ENCODE results near the gene RAB7B. TPM values are rescaled to one million over a fixed set of nuclear protein-coding genes. Genes with fewer than 3 reads are reported as not detected.
A peak's percentile ranks its signal among the peaks of the same experiment; 100 is the strongest.

Gene RAB7B
- total RNA-seq, 1 donor from 2014 or later: 0.13 TPM

DNA sequence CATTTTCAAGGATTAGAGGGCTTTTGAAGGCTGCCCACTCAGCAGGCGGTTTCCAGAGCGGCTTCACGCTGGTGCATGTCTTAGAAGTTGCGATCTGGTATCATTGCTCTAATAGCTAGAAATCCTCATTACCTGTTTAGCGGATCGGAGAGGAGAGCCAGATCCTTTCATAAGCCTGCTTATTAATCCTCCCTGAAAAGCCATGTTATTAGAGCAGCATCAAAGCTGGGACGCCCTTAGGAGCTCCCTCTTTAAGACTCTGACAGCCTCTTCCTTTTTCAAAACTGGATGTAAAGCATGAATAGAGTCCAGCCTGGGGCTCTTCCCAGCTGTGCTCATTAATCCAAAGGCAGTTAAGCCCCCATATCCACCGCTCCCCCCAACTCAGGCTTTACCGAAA is 34.4 kb upstream of the RAB7B start:
- H3K27me3 ChIP-seq (ENCODE audit: control insufficient read depth, insufficient read depth, low read length): peaks cover 2% of the 10 kb centered on the region
- DNase-seq (ENCODE audit: low read depth): no peak
- no peaks in the 10 kb centered on the region for H3K36me3 ChIP-seq (ENCODE audit: control insufficient read depth, insufficient read depth, low read length)
- TF ChIP-seq, protein P1, sequence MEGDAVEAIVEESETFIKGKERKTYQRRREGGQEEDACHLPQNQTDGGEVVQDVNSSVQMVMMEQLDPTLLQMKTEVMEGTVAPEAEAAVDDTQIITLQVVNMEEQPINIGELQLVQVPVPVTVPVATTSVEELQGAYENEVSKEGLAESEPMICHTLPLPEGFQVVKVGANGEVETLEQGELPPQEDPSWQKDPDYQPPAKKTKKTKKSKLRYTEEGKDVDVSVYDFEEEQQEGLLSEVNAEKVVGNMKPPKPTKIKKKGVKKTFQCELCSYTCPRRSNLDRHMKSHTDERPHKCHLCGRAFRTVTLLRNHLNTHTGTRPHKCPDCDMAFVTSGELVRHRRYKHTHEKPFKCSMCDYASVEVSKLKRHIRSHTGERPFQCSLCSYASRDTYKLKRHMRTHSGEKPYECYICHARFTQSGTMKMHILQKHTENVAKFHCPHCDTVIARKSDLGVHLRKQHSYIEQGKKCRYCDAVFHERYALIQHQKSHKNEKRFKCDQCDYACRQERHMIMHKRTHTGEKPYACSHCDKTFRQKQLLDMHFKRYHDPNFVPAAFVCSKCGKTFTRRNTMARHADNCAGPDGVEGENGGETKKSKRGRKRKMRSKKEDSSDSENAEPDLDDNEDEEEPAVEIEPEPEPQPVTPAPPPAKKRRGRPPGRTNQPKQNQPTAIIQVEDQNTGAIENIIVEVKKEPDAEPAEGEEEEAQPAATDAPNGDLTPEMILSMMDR (IDR thresholded peaks at IDR 0.05; ENCODE audit: insufficient read depth, low read length, poor library complexity, severe bottlenecking): no peak
- H3K4me3 ChIP-seq (ENCODE audit: low read depth, low read length): no peak overlapping the region

DNA sequence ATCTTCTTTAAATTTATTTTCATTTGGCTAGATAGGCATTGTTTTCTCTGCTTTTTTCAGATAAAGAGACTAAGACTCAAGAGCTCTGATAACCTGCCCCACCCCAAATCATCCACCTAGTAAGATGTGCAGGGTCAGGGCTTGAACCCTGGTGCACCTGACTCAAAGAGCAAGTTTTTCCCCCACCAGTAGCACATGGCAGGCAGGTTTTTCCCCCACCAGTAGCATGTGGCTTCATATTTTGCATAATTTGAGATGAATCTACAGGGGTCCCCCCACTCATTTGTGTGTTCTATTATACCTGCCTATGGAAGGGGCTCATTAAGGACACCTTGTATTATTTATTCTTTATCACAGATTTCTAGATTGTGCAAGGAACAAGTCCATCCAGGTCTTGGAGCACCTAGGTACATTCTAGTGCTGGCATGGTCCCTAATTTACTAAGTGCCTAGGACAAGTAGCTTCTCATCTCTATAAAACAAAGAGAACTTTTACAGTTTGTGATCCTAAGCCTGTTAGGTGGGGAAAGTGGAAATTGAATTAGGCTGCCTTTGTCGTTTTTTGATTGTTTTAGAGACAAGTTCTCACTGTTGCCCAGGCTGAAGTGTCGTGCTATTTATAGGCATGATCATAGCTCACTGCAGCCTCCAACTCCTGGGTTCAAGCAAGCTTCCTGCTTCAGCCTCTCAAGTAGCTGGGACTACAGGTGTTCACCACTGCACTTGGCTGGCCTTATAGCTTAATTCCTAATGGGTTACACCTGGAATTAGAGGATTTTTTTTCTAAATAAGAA is 33.7 kb upstream of the RAB7B start:
- no peak for DNase-seq (ENCODE audit: low read depth)
- Histone ChIP-seq H3K4me3 (ENCODE audit: low read depth, low read length) (no peak overlapping the region), H3K27me3 (ENCODE audit: control insufficient read depth, insufficient read depth, low read length) (peaks cover 2% of the 10 kb centered on the region)

DNA sequence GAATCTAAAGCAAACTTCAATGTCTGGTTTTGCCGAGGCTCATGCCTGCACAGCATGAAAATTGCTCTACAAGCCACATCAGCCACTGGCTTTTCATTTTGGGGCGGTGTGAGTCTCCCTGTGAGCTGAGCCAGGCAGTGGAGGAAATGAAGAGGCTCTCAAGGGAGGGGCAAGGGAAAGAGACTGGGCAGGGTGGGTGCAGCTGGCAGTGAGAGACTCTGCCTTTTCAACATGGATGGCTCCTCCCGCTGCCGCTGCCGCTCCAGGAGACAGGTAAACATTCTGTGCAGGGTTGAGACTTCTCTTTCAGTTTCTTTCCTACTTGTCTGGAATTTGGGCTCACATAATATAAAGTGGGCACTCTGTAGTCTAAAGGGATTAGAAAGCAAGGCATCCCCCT is 31.8 kb upstream of the RAB7B start:
- Histone ChIP-seq H3K36me3 (ENCODE audit: control insufficient read depth, insufficient read depth, low read length) (no peaks in the 10 kb centered on the region), H3K4me3 (ENCODE audit: low read depth, low read length) (no peak overlapping the region), H3K27me3 (ENCODE audit: control insufficient read depth, insufficient read depth, low read length) (no peaks in the 10 kb centered on the region)
- DNase-seq (ENCODE audit: low read depth): no peak
- TF ChIP-seq, protein P1 (IDR thresholded peaks at IDR 0.05; ENCODE audit: insufficient read depth, low read length, poor library complexity, severe bottlenecking): no peak

More for the DNA sequence above, 33.7 kb upstream of the RAB7B start:
- no peaks in the 10 kb centered on the region for H3K36me3 ChIP-seq (ENCODE audit: control insufficient read depth, insufficient read depth, low read length)
- TF ChIP-seq, protein P1 (IDR thresholded peaks at IDR 0.05; ENCODE audit: insufficient read depth, low read length, poor library complexity, severe bottlenecking): no peak

DNA sequence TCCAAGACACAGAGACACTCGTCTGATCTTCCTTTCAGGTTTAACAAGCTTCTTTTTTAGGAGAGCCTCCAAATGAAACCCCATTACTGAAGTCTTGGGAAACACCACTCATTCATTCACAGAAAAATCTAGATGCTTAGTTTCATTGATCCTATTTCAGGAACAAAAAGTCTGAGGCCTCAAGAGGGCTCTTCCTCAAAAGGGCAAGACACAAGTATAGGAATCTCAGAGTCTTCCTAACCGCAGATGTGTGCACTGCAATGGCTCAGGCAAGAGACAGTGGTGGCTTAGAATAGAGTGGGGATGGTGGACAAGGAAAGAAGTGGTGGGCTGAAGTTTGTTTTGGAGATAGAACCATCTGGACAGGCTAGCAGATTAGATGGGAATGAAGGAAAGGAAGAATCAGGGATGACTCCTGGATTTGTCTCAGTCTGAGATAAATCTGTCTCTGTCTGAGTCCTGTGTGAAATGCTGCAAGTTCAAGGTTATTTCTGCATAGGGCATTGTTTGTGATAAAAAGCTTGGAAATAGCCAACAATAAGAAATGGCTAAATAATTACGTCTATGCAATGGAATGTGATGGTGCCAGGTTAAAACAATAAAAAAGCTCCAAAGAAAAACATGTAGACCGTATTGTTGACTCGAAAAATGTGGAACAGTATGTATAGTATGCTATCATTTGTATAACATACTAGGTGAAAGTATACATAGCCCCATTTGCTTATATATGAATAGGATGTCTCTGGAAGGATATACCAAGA is 29.4 kb upstream of the RAB7B start:
- TF ChIP-seq, protein P1 (IDR thresholded peaks at IDR 0.05; ENCODE audit: insufficient read depth, low read length, poor library complexity, severe bottlenecking): no peak
- DNase-seq (ENCODE audit: low read depth): no peak
- no peak overlapping the region for H3K4me3 ChIP-seq (ENCODE audit: low read depth, low read length)
- H3K27me3 ChIP-seq (ENCODE audit: control insufficient read depth, insufficient read depth, low read length): peaks cover 3% of the 10 kb centered on the region
- no peaks in the 10 kb centered on the region for H3K36me3 ChIP-seq (ENCODE audit: control insufficient read depth, insufficient read depth, low read length)

DNA sequence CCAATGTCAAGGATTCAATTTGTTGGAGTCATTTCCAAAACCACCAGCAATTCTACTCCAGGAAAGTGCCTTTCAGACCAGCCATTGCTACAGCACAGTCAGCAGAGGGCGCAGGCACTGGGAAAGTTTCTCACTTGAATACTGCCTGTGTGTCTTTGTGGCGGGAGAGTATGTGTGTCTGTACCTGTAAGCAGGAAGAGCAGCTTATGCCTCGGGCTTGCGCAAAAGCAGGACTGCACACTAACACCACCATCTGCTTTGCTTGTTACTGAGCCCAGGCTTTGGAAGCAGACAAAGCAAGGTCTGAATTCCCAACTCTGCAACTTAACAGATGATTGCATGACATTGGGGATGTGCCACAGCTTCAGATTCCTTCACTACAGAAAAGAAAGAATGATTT is 27.5 kb upstream of the RAB7B start:
- Histone ChIP-seq H3K27me3 (ENCODE audit: control insufficient read depth, insufficient read depth, low read length) (peaks cover 3% of the 10 kb centered on the region), H3K36me3 (ENCODE audit: control insufficient read depth, insufficient read depth, low read length) (no peaks in the 10 kb centered on the region), H3K4me3 (ENCODE audit: low read depth, low read length) (no peak overlapping the region)
- TF ChIP-seq, protein P1 (IDR thresholded peaks at IDR 0.05; ENCODE audit: insufficient read depth, low read length, poor library complexity, severe bottlenecking): peak; percentile 95
- DNase-seq (ENCODE audit: low read depth): peak; percentile 66
